Neutrophil (primary cell): ENCODE data around the gene ARFRP1.
"Not testable (repeated sequence)": the region's sequence is repeated elsewhere in the genome, so short reads cannot be mapped to it uniquely, and the experiment has no call there.

Experiments used
- H3K27ac ChIP-seq: fragments of 200-600 bp; sonication (generic); 2 replicates; pipeline ENCODE4 v1.5.1; 2016; ENCODE audit warnings: mild to moderate bottlenecking, moderate library complexity
- H3K27me3 ChIP-seq: fragments of 200-600 bp; sonication (generic); 2 replicates; pipeline ENCODE4 v1.6.0; 2016; ENCODE audit warnings: mild to moderate bottlenecking
- H3K36me3 ChIP-seq: fragments of 200-600 bp; sonication (generic); 2 replicates; pipeline ENCODE4 v1.5.1; 2017
- H3K4me1 ChIP-seq, 2 experiments: fragments of 200-600 bp in 1 of 2; sonication (generic) in 1 of 2; 1 replicate in 1 of 2; 2 replicates in 1 of 2; pipeline versions ENCODE4 v1.5.1 to v1.6.1; 2013 to 2016; ENCODE audit warnings: low read depth in 1 of 2, low read length in 1 of 2, mild to moderate bottlenecking in 1 of 2, moderate library complexity in 1 of 2; ENCODE audit not compliant: control insufficient read depth in 1 of 2, insufficient read depth in 1 of 2
- H3K4me3 ChIP-seq, 2 experiments: fragments of 200-600 bp in 1 of 2; sonication (generic) in 1 of 2; 1 replicate in 1 of 2; 2 replicates in 1 of 2; pipeline ENCODE4 v1.5.1; 2013 to 2016; ENCODE audit warnings: low read depth in 1 of 2, low read length in 1 of 2, mild to moderate bottlenecking in 1 of 2, moderate library complexity in 1 of 2
- H3K9me3 ChIP-seq: fragments of 200-600 bp; sonication (generic); 2 replicates; pipeline ENCODE4 v1.5.1; 2016
- TF ChIP-seq, protein P1 (sequence below): fragments of 200-600 bp; sonication (generic); IDR thresholded peaks from 2 replicates; pipeline ENCODE4 v1.5.1; 2016; ENCODE audit warnings: antibody characterized with exemption

Gene ARFRP1

DNA sequence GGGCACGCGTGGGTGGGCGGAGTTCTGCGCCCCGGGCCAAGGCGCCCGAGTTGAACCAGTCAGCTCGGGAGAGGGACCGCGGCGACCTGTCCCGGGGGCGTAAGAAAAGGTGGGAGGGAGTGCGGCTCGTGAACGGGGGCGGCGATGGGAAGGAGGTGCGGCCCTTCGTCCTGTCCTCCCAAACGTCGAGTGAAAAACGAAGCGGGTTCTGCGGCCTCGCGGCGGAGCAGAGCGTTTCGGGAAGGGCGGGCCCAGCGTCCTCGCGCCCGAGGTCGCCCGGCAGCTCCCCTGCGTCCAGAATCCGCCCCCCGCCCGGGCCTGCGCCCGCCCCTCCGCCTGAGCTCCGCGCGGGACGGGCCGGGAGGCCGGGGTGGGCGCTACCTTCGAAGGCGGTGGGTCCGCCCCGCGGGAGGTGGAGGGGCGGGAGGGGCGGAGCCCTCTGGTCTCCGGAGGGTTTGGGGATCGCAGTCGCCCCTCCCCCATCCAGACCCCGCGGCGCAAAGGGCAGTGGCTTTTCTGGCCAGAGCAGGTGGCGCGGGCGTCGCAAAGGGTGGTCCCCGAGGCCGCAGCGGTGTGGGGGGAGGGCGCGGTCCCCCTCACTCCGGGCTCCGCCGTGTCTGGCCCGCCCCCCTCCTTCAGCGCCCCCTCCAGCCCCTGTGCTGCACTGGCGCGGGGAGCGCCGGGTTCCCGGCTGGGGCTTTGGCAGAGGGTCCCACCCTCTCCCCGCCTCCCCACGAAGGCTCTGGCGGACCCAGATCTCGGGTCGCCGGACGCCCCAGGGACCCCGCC lies 55.4 kb downstream of the ARFRP1 start:
- TF ChIP-seq, protein P1, sequence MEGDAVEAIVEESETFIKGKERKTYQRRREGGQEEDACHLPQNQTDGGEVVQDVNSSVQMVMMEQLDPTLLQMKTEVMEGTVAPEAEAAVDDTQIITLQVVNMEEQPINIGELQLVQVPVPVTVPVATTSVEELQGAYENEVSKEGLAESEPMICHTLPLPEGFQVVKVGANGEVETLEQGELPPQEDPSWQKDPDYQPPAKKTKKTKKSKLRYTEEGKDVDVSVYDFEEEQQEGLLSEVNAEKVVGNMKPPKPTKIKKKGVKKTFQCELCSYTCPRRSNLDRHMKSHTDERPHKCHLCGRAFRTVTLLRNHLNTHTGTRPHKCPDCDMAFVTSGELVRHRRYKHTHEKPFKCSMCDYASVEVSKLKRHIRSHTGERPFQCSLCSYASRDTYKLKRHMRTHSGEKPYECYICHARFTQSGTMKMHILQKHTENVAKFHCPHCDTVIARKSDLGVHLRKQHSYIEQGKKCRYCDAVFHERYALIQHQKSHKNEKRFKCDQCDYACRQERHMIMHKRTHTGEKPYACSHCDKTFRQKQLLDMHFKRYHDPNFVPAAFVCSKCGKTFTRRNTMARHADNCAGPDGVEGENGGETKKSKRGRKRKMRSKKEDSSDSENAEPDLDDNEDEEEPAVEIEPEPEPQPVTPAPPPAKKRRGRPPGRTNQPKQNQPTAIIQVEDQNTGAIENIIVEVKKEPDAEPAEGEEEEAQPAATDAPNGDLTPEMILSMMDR, result no peak
- Histone ChIP-seq H3K27ac (no peak overlapping the region), H3K36me3 (no peaks in the 10 kb centered on the region), H3K9me3 (no peaks in the 10 kb centered on the region), H3K4me3 (peak overlapping the region; percentile 41 to 43), H3K4me1 (peaks cover 10 to 22% of the 10 kb centered on the region in 2 experiments), H3K27me3 (peaks cover 75% of the 10 kb centered on the region)

DNA sequence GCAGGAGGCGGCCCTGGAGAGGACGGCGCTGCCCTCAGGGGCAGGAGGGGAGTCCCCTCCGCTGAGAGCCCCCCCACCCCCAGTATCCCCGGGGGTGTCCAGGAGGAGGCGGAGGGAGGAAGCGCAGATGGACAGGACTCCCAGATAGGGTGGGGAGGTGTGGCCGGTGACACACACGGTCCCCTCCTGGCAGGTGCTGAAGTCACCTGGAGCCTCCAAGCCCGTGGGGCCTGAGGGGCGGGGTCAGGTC lies 55.9 kb downstream of the ARFRP1 start:
- Histone ChIP-seq H3K4me3 (peak overlapping the region in 1 of 2 experiments; percentile 43), H3K27me3 (peaks cover 75% of the 10 kb centered on the region), H3K4me1 (peaks cover 9 to 20% of the 10 kb centered on the region in 2 experiments), H3K27ac (no peak overlapping the region), H3K9me3 (no peaks in the 10 kb centered on the region), H3K36me3 (no peaks in the 10 kb centered on the region)
- TF ChIP-seq, protein P1, result no peak

DNA sequence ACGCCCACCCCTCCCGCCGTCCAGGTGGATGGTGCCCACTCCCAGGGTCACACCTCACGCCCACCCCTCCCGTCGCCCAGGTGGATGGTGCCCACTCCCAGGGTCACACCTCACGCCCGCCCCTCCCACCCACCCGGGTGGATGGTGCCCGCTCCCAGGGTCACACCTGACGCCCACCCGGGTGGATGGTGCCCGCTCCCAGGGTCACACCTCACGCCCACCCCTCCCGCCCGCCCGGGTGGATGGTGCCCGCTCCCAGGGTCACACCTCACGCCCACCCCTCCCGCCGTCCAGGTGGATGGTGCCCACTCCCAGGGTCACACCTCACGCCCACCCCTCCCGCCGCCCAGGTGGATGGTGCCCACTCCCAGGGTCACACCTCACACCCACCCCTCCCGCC lies 57.3 kb downstream of the ARFRP1 start:
- not testable (repeated sequence) for H3K27ac ChIP-seq, H3K4me3 ChIP-seq, H3K36me3 ChIP-seq, H3K9me3 ChIP-seq
- peaks cover 70% of the 10 kb centered on the region for H3K27me3 ChIP-seq
- peaks cover 9 to 20% of the 10 kb centered on the region in 2 experiments for H3K4me1 ChIP-seq

DNA sequence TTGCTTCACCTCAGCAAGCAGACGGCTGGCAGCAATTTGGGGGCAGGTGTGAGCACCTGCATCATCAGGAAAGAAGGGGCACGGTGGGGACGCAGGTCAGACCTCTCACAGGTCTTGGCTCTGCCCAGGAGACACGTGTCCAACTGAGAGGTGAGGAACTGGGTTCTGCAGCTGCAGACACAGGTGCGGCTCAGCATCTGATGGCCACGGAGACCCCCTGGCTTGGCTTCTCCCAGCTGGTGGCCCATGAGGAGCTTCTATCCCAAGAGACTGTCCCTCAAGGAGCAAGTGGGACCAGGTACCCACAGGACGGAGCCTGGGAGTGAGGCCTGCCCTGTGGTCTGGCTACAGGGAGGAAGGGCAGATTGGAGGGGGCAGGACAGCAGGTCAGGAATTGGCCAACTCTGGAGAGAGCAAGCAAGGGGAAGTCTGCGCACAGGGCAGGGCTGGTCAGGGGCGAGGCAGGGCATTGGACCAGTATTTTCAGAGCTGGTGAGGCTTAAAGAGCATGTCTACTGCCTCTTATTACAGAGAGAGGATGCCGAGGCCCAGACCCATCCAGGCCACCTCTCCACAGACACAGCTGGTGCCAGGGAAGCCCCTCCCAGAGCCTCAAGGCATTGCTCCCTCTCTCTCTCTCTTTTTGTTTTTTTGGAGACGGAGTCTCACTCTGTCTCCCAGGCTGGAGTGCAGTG lies 58.7 kb downstream of the ARFRP1 start:
- no peak overlapping the region for H3K27ac ChIP-seq
- no peaks in the 10 kb centered on the region for H3K9me3 ChIP-seq
- H3K36me3 ChIP-seq, result no peaks in the 10 kb centered on the region
- H3K27me3 ChIP-seq, result peaks cover 56% of the 10 kb centered on the region
- H3K4me1 ChIP-seq, result peaks cover 9 to 20% of the 10 kb centered on the region in 2 experiments
- H3K4me3 ChIP-seq, result no peak overlapping the region
- TF ChIP-seq, protein P1, result no peak
